HG03520 (cell line): Measurements from ENCODE around the gene NOP9.

Source experiments
- ATAC-seq: cut with Tn5 transposase; IDR thresholded peaks from one replicate; pipeline ENCODE4 v1.9.1; 2021; ENCODE audit warnings: mild to moderate bottlenecking, moderate library complexity; ENCODE audit not compliant: unreplicated experiment

The NOP9 gene

DNA sequence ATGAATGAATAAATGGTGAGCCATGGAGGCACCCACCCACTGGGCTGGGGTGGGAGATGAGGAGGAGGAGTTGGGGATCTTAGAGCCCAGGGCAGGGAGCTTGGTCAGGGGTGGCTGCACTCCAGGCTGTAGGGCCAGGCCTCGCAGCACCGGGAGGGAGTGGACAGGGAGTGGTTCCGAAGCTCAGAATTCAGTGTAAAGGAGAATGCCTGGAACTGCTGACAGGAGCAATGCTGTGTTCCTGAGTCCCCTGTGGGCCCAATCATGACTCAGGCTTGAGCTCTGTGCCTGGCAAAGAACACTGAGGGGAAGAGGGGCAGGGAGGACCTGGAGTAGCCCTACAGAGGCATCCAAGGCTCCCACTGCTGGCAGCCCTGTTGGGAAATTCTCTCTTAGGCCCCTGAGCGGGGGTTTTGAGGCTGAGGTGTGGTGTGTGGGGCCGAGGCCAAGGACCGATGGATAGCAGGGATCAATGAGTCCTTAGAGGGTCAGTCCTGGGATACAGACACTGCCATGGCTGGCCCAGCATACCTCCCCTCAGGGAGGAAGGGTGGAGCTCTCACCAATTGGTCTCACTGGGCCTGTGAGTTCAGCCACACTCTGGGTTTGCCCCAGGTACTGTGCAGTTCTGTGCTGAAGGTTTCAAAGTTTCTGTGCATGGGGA is 18.7 kb upstream of the NOP9 start:
- no peak for ATAC-seq

DNA sequence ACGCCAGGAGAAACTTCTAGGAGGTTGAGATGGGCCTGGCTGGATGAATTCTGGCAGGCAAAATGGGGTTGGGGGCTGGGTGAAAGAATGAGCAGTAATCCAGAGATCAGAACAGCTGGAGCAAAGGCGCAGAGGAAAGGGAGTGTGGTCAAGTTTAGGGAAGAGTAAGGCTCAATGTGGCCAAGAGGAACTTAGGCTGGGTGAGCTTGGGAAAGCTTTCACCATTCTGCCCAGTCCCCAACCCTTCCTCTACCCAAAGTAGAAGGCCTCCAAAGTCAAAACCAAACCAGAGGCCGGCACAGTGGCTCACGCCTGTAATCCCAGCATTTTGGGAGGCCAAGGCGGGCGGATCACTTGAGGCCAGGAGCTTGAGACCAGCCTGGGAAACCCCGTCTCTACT is 18.0 kb upstream of the NOP9 start:
- no peak for ATAC-seq

DNA sequence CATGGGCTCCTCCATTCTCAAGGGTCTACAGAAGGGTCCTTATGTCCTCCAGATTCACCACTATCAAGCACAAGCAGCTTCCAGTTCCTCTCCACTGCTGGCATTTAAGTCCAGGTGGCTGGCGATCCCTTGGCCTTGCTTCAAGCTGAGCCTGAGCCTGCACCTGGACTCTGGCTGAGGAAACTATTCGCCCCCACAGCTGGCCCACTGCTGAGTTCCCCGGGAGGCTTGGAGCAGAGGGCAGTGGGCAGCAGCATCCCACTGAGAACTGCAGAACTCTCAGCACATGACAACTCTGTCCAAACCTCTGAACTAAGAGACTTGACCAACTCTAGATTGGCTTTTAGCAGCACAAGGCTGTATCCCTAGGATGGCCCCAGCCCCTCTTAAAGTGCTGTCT is 16.9 kb upstream of the NOP9 start:
- no peak for ATAC-seq

DNA sequence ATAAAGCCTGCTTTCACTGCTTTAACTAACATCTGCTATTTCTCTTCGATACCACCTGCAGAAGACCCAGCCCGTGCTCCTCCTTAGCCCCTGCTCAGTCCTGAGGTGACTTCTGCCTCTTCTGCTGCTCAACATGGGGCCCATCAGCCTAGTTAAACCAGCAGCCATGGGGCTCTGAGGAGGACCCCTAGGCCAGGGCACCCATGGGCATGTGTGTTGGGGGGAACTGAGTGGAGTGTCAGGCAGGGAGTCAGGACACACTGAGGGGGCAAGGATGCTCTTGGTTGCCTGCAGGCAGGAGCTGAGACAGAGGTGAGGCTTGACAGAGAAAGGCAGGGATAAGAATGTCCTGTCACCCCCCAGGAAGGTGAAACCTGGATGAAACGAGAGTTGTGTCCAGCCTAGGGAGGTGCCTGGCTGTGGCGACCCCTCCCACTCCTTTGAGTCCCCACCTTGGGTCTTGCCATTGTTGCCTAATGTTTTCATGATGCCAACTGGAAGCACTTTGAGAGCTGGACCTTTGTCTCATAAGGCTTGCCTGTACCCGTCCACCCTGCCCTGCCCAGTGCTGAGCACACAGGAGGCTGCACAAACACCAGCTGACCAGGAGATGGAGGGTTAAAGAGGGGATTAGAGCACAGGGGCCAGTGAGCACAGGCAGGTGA is 15.7 kb upstream of the NOP9 start:
- no peak for ATAC-seq

DNA sequence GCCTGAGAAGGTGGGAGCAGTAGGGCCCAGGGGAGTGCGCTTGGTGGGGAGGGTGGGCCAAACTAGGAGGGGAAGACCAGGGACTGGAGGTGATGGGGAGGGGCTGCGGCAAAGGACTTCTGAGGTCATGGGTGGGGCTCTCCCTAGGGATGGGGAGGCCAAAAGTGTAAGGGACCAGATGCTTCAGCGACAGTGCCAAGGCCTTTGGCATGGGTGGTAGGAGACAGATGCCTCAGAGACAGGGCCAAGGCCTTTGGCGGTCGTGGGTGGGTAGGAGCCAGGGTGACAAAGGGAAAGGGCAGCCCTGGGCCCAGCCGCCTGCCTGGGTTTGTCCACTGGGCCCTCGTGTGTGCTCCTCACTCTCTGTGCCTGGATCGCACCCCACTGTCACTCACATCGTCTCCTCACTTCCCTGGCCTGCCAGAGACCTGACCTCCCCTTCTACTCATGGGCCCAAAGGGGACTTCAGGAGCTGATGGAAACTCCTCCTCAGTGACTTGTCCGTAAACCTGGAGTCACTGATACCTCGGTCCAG is 15.1 kb upstream of the NOP9 start:
- ATAC-seq: no peak

DNA sequence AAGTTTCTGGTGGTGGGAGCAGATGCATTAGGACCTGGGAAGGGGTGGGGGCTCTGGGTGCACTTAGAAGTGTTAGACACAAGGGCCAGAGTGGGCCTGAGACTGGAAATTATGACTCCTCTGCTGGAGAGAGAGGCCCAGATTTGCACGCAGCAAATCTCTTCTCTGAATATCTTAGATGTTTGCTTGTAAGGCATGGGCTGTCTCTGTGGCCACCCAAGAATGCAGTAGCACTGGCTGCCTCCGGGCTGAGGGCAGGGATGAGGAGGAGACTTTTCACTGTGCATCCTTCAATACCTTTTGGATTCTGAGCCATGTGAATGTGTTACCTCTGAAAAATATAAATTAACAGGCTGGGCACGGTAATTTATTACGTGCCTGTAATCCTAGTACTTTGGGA is 14.3 kb upstream of the NOP9 start:
- ATAC-seq: no peak

DNA sequence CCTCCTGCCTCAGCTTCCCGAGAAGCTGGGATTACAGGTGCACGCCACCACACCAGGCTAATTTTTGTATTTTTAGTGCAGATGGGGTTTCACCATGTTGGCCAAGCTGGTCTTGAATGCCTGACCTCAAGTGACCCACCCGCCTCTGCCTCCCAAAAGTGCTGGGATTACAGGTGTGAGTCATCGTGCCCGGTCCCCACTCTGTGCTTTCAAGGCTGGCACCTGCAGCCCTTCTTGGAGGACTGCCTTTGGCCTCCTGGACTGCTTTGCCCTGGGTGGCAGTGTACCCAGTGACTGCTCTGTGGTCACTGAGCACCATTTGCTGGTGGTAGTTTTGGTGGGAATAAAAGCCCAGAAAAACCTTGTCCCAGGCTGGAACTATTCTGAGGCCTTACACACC is 12.7 kb upstream of the NOP9 start:
- ATAC-seq: no peak

- no peak for ATAC-seq
Observed at GRCh38 chr14:24289649-24290280, 9.9 kb upstream of the NOP9 start.

- no peak for ATAC-seq
Observed at GRCh38 chr14:24290746-24291145, 8.9 kb upstream of the NOP9 start.

DNA sequence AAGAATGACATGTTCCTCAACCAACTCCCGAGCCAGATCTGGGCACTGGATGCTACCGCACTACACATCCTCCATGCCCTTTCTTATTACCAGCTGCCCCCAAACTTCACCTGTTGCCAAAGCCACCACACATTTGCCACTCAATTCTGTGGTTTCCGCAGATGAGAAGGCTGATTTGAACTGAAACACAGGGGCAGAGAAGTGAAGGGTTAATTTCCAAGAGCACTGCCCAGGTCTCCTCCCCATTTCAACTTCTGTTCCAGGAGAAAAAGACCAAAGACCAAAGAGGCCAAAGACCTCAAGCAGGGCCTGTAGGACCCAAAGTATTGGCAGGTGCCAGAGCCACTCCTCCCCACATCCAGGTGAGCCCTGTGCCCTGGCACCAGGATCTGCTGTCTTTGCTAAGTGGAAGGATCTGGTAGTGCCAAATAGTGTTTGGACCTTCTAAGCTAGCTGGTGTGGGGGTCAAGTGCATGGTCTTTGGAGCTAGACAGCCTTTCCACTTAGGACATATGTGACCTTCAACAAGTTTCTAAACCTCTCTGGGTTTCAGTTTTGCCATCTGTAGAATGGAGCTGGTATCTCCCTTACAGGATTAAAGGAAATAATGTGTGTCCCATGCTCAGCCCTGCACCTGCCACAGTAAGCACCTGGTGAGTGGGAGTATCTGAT is 8.1 kb upstream of the NOP9 start:
- no peak for ATAC-seq

DNA sequence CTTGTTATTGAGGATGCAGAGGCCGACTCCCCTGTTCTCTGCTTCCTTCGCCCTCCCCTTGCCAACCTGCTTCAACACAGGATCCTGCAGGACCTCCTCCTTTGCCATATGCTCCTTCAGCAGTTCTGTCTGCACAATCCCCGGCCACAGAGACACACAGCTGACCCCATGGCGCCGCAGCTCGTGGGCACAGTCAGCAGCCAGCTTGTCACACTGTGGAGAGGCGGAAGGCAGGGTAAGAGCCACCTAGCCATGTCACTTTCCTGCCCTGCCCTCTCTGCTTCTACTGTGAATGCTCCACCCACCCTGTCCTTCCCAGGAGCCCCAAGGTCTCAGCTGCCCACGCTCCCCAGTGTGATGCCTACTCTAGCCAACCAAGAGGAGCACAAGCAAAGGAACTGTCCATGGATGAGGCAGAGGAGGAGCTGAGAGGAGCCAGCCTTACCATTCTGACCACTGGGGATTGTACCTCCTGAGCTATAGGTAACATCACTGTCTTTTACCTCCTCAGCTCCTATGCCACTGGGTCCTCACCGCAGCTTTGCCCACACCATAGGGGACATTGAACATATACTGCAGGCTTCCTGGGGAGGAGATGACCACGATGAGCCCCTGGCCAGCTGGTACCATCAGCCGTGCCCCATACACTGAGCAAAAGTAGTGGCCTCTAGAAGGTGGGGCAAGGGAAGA is 7.4 kb upstream of the NOP9 start:
- ATAC-seq: no peak

GRCh38 chr14:24293525-24293924 is 6.1 kb upstream of the NOP9 start:
- ATAC-seq: no peak

DNA sequence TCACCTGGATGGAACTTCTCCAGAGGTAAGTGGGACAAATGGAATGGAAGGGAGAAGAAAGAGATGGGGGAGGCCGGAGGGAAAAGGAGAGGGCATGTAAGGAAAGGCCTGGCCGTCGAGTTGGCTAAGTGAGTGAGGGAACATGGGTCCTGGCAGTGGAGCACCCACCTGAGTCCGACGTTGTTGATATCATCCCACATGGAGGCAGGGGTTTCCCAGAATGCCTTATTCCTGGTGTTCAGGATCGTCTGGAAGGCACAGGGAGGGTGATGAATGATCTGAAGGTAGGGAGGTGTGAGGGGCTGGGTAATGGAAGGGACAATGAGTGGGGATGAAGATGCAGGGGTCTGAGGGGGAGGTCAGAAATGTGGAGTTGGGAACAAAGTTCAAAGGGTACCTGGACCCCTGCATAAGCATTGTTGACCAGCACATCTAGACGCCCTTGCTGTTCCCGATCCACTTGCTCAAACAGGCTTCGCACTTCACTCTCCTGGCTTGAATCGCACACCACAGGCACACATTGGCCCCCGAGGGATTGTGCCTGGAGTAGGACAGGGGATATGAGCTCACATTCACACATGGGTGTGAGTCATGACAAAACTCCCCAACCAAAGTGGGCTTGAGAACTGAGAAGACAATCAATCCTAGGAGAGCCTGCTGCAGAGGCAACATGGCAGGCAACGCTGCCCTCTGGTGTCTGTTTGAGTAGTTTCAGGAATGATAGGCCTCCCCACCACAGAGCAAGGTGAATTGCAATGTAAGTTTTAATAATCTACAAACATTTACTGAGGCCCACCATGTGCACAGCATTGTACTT is 3.1 kb upstream of the NOP9 start:
- ATAC-seq: peak; percentile 46

GRCh38 chr14:24297190-24297964 is 2.3 kb upstream of the NOP9 start:
- no peak for ATAC-seq

GRCh38 chr14:24298892-24299254 is 777 bp upstream of the NOP9 start:
- no peak for ATAC-seq

GRCh38 chr14:24300326-24300980 is 803 bp downstream of the NOP9 start:
- ATAC-seq: no peak

- no peak for ATAC-seq
Observed at GRCh38 chr14:24304019-24304387, 4.4 kb downstream of the NOP9 start.

DNA sequence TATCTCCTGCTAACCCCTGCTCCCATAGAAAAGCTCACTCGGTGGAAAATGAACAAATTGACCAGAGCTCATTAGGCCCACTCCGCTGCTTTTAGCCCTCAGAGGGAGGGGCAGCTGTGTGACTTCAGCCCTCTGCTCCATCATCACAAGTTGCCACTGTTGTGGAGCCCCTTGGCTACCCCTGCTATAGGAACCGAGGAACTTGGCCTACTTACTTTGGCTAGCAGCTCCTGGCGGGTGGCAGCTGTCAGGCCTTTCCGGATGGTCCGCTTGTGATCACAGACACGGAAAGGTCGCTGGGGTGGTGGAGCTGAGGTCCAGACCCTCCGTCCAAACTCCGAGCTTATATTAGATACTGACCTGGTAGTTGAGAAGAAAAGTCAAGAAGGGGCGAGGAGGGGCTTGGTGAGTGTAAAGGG is 7.5 kb downstream of the NOP9 start:
- no peak for ATAC-seq
